Tibial artery (tissue), 4 donors: ENCODE results near the gene VILL.

Experiments used
- DNase-seq, 2 donors: peaks; one replicate each; pipeline ENCODE4 v3.0.0-alpha.2; 2019
- H3K27ac ChIP-seq, 2 donors: fragments of 200-600 bp; sonication (generic) in 1 of 2; 1 replicate in 1 of 2; 2 replicates in 1 of 2; pipeline ENCODE4 v1.5.1; 2018 to 2019; ENCODE audit warnings: mild to moderate bottlenecking in 1 of 2
- H3K27me3 ChIP-seq, 2 donors: fragments of 200-600 bp; sonication (generic) in 1 of 2; one replicate each; pipeline versions ENCODE4 v1.5.1 to v1.6.0; 2016 to 2019
- H3K36me3 ChIP-seq, 3 donors: fragments of 200-600 bp; sonication (generic) in 2 of 3; one replicate each; pipeline ENCODE4 v1.5.1; 2016 to 2019; ENCODE audit warnings: mild to moderate bottlenecking in 2 of 3
- H3K4me1 ChIP-seq, 4 donors: fragments of 200-600 bp; sonication (generic) in 2 of 4; 1 replicate in 3 of 4; 2 replicates in 1 of 4; pipeline ENCODE4 v1.5.1; 2016 to 2019
- H3K4me3 ChIP-seq, 2 donors: fragments of 200-600 bp; sonication (generic) in 1 of 2; 1 replicate in 1 of 2; 2 replicates in 1 of 2; pipeline ENCODE4 v1.5.1; 2018 to 2019; ENCODE audit warnings: mild to moderate bottlenecking in 2 of 2
- H3K9me3 ChIP-seq, 3 donors: fragments of 200-600 bp; sonication (generic) in 1 of 3; one replicate each; pipeline ENCODE4 v1.5.1; 2016 to 2019
- CTCF ChIP-seq, 2 experiments: fragments of 200-600 bp in 1 of 2; fragments of 450-650 bp in 1 of 2; IDR thresholded peaks; one replicate each; pipeline ENCODE4 v1.5.1; 2017 to 2019; ENCODE audit warnings: antibody characterized with exemption in 2 of 2, mild to moderate bottlenecking in 1 of 2, moderate library complexity in 1 of 2
- intact Hi-C: fragments of 100-400 bp; cut with DNase I; formaldehyde crosslinking; loops from one replicate; pipeline ENCODE4 v1.15.0; 2023; ENCODE audit warnings: low total_unique reads

Gene VILL

GRCh38 chr3:38017445-38018295 is 27.1 kb downstream of the VILL start:
- H3K36me3 ChIP-seq: peaks cover 40 to 78% (median 75%) of the 10 kb centered on the region in 3 donors
- no peak for TF ChIP-seq CTCF (IDR thresholded peaks at IDR 0.05)
- no peak overlapping the region for H3K4me3 ChIP-seq
- no peak overlapping the region for H3K27ac ChIP-seq
- peaks cover 0 to 2% (median 0%) of the 10 kb centered on the region in 4 donors for H3K4me1 ChIP-seq
- intact Hi-C loops: no loop called here
- H3K27me3 ChIP-seq: no peaks in the 10 kb centered on the region
- H3K9me3 ChIP-seq: no peaks in the 10 kb centered on the region
- no peak for DNase-seq

GRCh38 chr3:38018296-38019266 is 28.0 kb downstream of the VILL start:
- no peaks in the 10 kb centered on the region for H3K9me3 ChIP-seq
- H3K4me1 ChIP-seq: peaks cover 0 to 11% (median 4%) of the 10 kb centered on the region in 4 donors
- TF ChIP-seq CTCF (IDR thresholded peaks at IDR 0.05): no peak
- peak; percentile 9 to 55 for DNase-seq
- no peak overlapping the region for H3K27ac ChIP-seq
- peaks cover 40 to 70% (median 66%) of the 10 kb centered on the region in 3 donors for H3K36me3 ChIP-seq
- intact Hi-C loops: no loop called here
- H3K27me3 ChIP-seq: no peaks in the 10 kb centered on the region
- no peak overlapping the region for H3K4me3 ChIP-seq

- intact Hi-C loops: no loop called here
- Histone ChIP-seq H3K4me1 (peaks cover 0 to 19% (median 7%) of the 10 kb centered on the region in 4 donors), H3K9me3 (no peaks in the 10 kb centered on the region), H3K4me3 (no peak overlapping the region), H3K36me3 (peaks cover 40 to 57% (median 54%) of the 10 kb centered on the region in 3 donors), H3K27me3 (no peaks in the 10 kb centered on the region), H3K27ac (no peak overlapping the region)
- peak in 1 of 2 donors; percentile 60 for DNase-seq
- TF ChIP-seq CTCF (IDR thresholded peaks at IDR 0.05): no peak
Measured at GRCh38 chr3:38019658-38020341, 29.2 kb downstream of the VILL start.

GRCh38 chr3:38020342-38020726 is 29.7 kb downstream of the VILL start:
- peaks cover 36 to 52% (median 48%) of the 10 kb centered on the region in 3 donors for H3K36me3 ChIP-seq
- H3K27me3 ChIP-seq: no peaks in the 10 kb centered on the region
- H3K4me3 ChIP-seq: no peak overlapping the region
- no peaks in the 10 kb centered on the region for H3K9me3 ChIP-seq
- TF ChIP-seq CTCF (IDR thresholded peaks at IDR 0.05): no peak
- no peak for DNase-seq
- intact Hi-C loops: no loop called here
- peaks cover 0 to 21% (median 9%) of the 10 kb centered on the region in 4 donors for H3K4me1 ChIP-seq
- no peak overlapping the region for H3K27ac ChIP-seq

- Histone ChIP-seq H3K4me3 (no peak overlapping the region), H3K36me3 (peaks cover 27 to 43% (median 40%) of the 10 kb centered on the region in 3 donors), H3K27me3 (no peaks in the 10 kb centered on the region), H3K27ac (no peak overlapping the region), H3K4me1 (peaks cover 0 to 29% (median 18%) of the 10 kb centered on the region in 4 donors), H3K9me3 (no peaks in the 10 kb centered on the region)
- DNase-seq: peak in 1 of 2 donors; percentile 60
- TF ChIP-seq CTCF (IDR thresholded peaks at IDR 0.05): no peak
- intact Hi-C loops: no loop called here
Measured at GRCh38 chr3:38021196-38021595, 30.6 kb downstream of the VILL start.
